GM23338 (cell line): ENCODE results near the gene LRRC73. TPM values are rescaled to one million over a fixed set of nuclear protein-coding genes. Genes with fewer than 3 reads are reported as not detected.

Experiments
- ATAC-seq: fragments of 200-7000 bp; cut with Tn5 transposase; 3 replicates; pipeline ENCODE4 v1.9.1; 2020
- DNase-seq: peaks from one replicate; pipeline ENCODE4 v3.0.0-alpha.2; 2015; ENCODE audit warnings: low spot score
- H2AFZ ChIP-seq: fragments of 200-600 bp; sonication (generic); 2 replicates; pipeline ENCODE4 v1.8.0; 2016; ENCODE audit warnings: antibody characterized with exemption, mild to moderate bottlenecking, moderate library complexity
- H3F3A ChIP-seq: fragments of 200-600 bp; sonication (generic); replicated peaks from 2 replicates; pipeline ENCODE4 v1.8.0; 2017; ENCODE audit warnings: antibody characterized with exemption, mixed run types, low read depth
- H3K27ac ChIP-seq: fragments of 200-600 bp; sonication (generic); 2 replicates; pipeline ENCODE4 v1.6.1; 2016; ENCODE audit warnings: low read depth
- H3K27me3 ChIP-seq: fragments of 200-600 bp; sonication (generic); 2 replicates; pipeline ENCODE4 v1.8.0; 2016; ENCODE audit warnings: mild to moderate bottlenecking, mixed run types, moderate library complexity; ENCODE audit not compliant: insufficient read depth
- H3K36me3 ChIP-seq: fragments of 200-600 bp; sonication (generic); 2 replicates; pipeline ENCODE4 v1.8.0; 2016; ENCODE audit warnings: mild to moderate bottlenecking; ENCODE audit not compliant: insufficient read depth
- H3K4me1 ChIP-seq: fragments of 200-600 bp; sonication (generic); 2 replicates; pipeline ENCODE4 v1.8.0; 2016; ENCODE audit warnings: mild to moderate bottlenecking, moderate library complexity; ENCODE audit not compliant: insufficient read depth
- H3K4me2 ChIP-seq: fragments of 200-600 bp; sonication (generic); 2 replicates; pipeline ENCODE4 v1.7.1; 2017; ENCODE audit warnings: mixed run types
- H3K4me3 ChIP-seq: fragments of 200-600 bp; sonication (generic); 2 replicates; pipeline ENCODE4 v1.6.1; 2016; ENCODE audit warnings: mixed run types
- H3K79me2 ChIP-seq: fragments of 200-600 bp; sonication (generic); replicated peaks from 2 replicates; pipeline ENCODE4 v1.8.0; 2017; ENCODE audit warnings: mild to moderate bottlenecking; ENCODE audit not compliant: insufficient read depth
- H3K9me2 ChIP-seq: fragments of 200-600 bp; sonication (generic); 2 replicates; pipeline ENCODE4 v1.8.0; 2017; ENCODE audit not compliant: insufficient read depth
- H4K20me1 ChIP-seq: fragments of 200-600 bp; sonication (generic); replicated peaks from 2 replicates; pipeline ENCODE4 v1.8.0; 2017; ENCODE audit warnings: mild to moderate bottlenecking; ENCODE audit not compliant: insufficient read depth
- H3K27ac Mint-ChIP-seq: 2 replicates; pipeline ENCODE4 v1.8.0; 2020; ENCODE audit warnings: inconsistent platforms, mild to moderate bottlenecking, moderate library complexity, mixed read lengths
- H3K27me3 Mint-ChIP-seq: 3 replicates; pipeline ENCODE4 v1.8.0; 2022; ENCODE audit warnings: low read depth, mild to moderate bottlenecking, moderate library complexity, mixed read lengths, inconsistent platforms; ENCODE audit not compliant: insufficient read depth, poor library complexity
- H3K36me3 Mint-ChIP-seq: 3 replicates; pipeline ENCODE4 v1.8.0; 2021; ENCODE audit warnings: low read depth, mild to moderate bottlenecking, inconsistent platforms, moderate library complexity, mixed read lengths
- H3K4me1 Mint-ChIP-seq: 3 replicates; pipeline ENCODE4 v1.8.0; 2020; ENCODE audit warnings: mild to moderate bottlenecking, inconsistent platforms, mixed read lengths
- H3K4me3 Mint-ChIP-seq: 3 replicates; pipeline ENCODE4 v1.8.0; 2021; ENCODE audit warnings: moderate library complexity, mild to moderate bottlenecking, inconsistent platforms, mixed read lengths
- H3K9me3 Mint-ChIP-seq: 3 replicates; pipeline ENCODE4 v1.8.0; 2020; ENCODE audit warnings: moderate library complexity, mild to moderate bottlenecking, inconsistent platforms, mixed read lengths
- CREB1 ChIP-seq: fragments of 250-450 bp; sonication (Bioruptor Pico); IDR thresholded peaks from 2 replicates; pipeline ENCODE4 v1.5.0; 2020; ENCODE audit warnings: low read depth, mild to moderate bottlenecking, moderate library complexity
- CTCF ChIP-seq, 2 experiments: fragments of 200-600 bp in 1 of 2; sonication (generic) in 1 of 2; conservative IDR thresholded peaks; 2 replicates each; pipeline versions ENCODE4 v1.5.1 to v1.6.1; 2016 to 2017; ENCODE audit warnings: antibody characterized with exemption in 2 of 2, low read depth in 2 of 2, mild to moderate bottlenecking in 2 of 2, moderate library complexity in 1 of 2
- ETS1 ChIP-seq: IDR thresholded peaks from 2 replicates; pipeline ENCODE4 v1.6.1; 2016; ENCODE audit warnings: antibody characterized with exemption
- EZH2 ChIP-seq: fragments of 200-600 bp; sonication (generic); IDR thresholded peaks from one replicate; pipeline ENCODE4 v1.8.0; 2017; ENCODE audit warnings: antibody characterized with exemption, mild to moderate bottlenecking, low read depth; ENCODE audit not compliant: unreplicated experiment
- EZH2phosphoT487 ChIP-seq: fragments of 200-600 bp; sonication (generic); IDR thresholded peaks from one replicate; pipeline ENCODE4 v1.8.1; 2018; ENCODE audit warnings: antibody characterized with exemption; ENCODE audit not compliant: unreplicated experiment
- JUNB ChIP-seq: IDR thresholded peaks from one replicate; pipeline ENCODE4 v1.6.1; 2016; ENCODE audit warnings: antibody characterized with exemption; ENCODE audit not compliant: unreplicated experiment
- NANOG ChIP-seq: IDR thresholded peaks from 2 replicates; pipeline ENCODE4 v1.6.1; 2016; ENCODE audit warnings: antibody characterized with exemption, borderline replicate concordance
- POLR2AphosphoS5 ChIP-seq: IDR thresholded peaks from 2 replicates; pipeline ENCODE4 v1.6.1; 2016; ENCODE audit warnings: antibody characterized with exemption, low read depth
- REST ChIP-seq: IDR thresholded peaks from one replicate; pipeline ENCODE4 v1.6.1; 2018; ENCODE audit warnings: antibody characterized with exemption; ENCODE audit not compliant: unreplicated experiment
- STAT1 ChIP-seq: IDR thresholded peaks from one replicate; pipeline ENCODE4 v1.6.1; 2016; ENCODE audit warnings: antibody characterized with exemption; ENCODE audit not compliant: unreplicated experiment
- ZNF114 ChIP-seq: fragments of 250-450 bp; sonication (Bioruptor Pico); IDR thresholded peaks from 2 replicates; pipeline ENCODE4 v1.5.0; 2020; ENCODE audit warnings: mild to moderate bottlenecking, moderate library complexity
- ZNF331 ChIP-seq: fragments of 250-450 bp; sonication (Bioruptor Pico); IDR thresholded peaks from 2 replicates; pipeline ENCODE4 v1.5.0; 2020; ENCODE audit warnings: low read depth, mild to moderate bottlenecking, moderate library complexity
- polyA plus RNA-seq: library from polyadenylated mRNA; unstranded; fragments of >200 nt; fragmentation: Nextera tagmentation; extraction: Ambion mirVana; gene quantifications from 2 replicates; pipeline ENCODE4 v1.2.1, GENCODE V29; 2016
- total RNA-seq: library from RNA; depleted of rRNA; stranded (reverse); fragments of >200 nt; shearing (Covaris generic); gene quantifications from 2 replicates; pipeline ENCODE4 v1.2.3, GENCODE V29; 2014

Gene LRRC73
- total and polyA plus RNA-seq, 2 experiments from 2014 or later = 0.26 to 0.59 TPM

GRCh38 chr6:43465948-43466347 lies 44.2 kb downstream of the LRRC73 start:
- H3K4me1 ChIP-seq = no peaks in the 10 kb centered on the region
- H3K4me3 ChIP-seq = no peak overlapping the region
- TF ChIP-seq EZH2 = no peak
- no peaks in the 10 kb centered on the region; the same call in 1 of the 2 replicates for H4K20me1 ChIP-seq
- no peak overlapping the region for H3K27ac ChIP-seq
- H3K79me2 ChIP-seq = no peaks in the 10 kb centered on the region
- no peaks in the 10 kb centered on the region for H3F3A ChIP-seq
- H2AFZ ChIP-seq = no peak overlapping the region
- H3K4me3 Mint-ChIP-seq = no peak overlapping the region
- no peaks in the 10 kb centered on the region for H3K9me3 Mint-ChIP-seq
- H3K27me3 Mint-ChIP-seq = peaks cover 10% of the 10 kb centered on the region
- DNase-seq (no peak), ATAC-seq (no peak)
- peaks cover 5% of the 10 kb centered on the region for H3K4me1 Mint-ChIP-seq
- no peaks in the 10 kb centered on the region for H3K9me2 ChIP-seq
- H3K27me3 ChIP-seq = no peaks in the 10 kb centered on the region
- H3K27ac Mint-ChIP-seq = no peak overlapping the region
- no peaks in the 10 kb centered on the region for H3K36me3 Mint-ChIP-seq
- H3K36me3 ChIP-seq = no peaks in the 10 kb centered on the region
- H3K4me2 ChIP-seq = no peak overlapping the region

- Histone ChIP-seq H3K36me3 (no peaks in the 10 kb centered on the region), H4K20me1 (no peaks in the 10 kb centered on the region; the same call in 1 of the 2 replicates), H3K79me2 (no peaks in the 10 kb centered on the region), H3K4me3 (no peak overlapping the region), H3K4me1 (no peaks in the 10 kb centered on the region), H3K27ac (no peak overlapping the region), H3K27me3 (no peaks in the 10 kb centered on the region), H3K9me2 (no peaks in the 10 kb centered on the region), H2AFZ (no peak overlapping the region), H3F3A (no peaks in the 10 kb centered on the region), H3K4me2 (no peak overlapping the region)
- ATAC-seq = no peak
- H3K4me3 Mint-ChIP-seq = no peak overlapping the region
- H3K36me3 Mint-ChIP-seq = no peaks in the 10 kb centered on the region
- H3K4me1 Mint-ChIP-seq = peaks cover 2% of the 10 kb centered on the region
- H3K27me3 Mint-ChIP-seq = peaks cover 8% of the 10 kb centered on the region
- H3K9me3 Mint-ChIP-seq = no peaks in the 10 kb centered on the region; the same call in 2 of the 3 replicates
- no peak for DNase-seq
- H3K27ac Mint-ChIP-seq = no peak overlapping the region
- TF ChIP-seq EZH2phosphoT487 (no peak), CREB1 (no peak), EZH2 (no peak), ZNF114 (CRISPR knock-in tag) (no peak), REST (no peak), NANOG (no peak), STAT1 (no peak), JUNB (no peak), ZNF331 (CRISPR knock-in tag) (no peak), CTCF (conservative IDR thresholded peaks at IDR 0.05; ENCODE audit: low read depth in 2 of 2) (no peak), ETS1 (no peak), POLR2AphosphoS5 (no peak)
Measured at GRCh38 chr6:43464337-43464736, 45.8 kb downstream of the LRRC73 start.
